ENCODE data around the gene SEL1L3.

The SEL1L3 gene

DNA sequence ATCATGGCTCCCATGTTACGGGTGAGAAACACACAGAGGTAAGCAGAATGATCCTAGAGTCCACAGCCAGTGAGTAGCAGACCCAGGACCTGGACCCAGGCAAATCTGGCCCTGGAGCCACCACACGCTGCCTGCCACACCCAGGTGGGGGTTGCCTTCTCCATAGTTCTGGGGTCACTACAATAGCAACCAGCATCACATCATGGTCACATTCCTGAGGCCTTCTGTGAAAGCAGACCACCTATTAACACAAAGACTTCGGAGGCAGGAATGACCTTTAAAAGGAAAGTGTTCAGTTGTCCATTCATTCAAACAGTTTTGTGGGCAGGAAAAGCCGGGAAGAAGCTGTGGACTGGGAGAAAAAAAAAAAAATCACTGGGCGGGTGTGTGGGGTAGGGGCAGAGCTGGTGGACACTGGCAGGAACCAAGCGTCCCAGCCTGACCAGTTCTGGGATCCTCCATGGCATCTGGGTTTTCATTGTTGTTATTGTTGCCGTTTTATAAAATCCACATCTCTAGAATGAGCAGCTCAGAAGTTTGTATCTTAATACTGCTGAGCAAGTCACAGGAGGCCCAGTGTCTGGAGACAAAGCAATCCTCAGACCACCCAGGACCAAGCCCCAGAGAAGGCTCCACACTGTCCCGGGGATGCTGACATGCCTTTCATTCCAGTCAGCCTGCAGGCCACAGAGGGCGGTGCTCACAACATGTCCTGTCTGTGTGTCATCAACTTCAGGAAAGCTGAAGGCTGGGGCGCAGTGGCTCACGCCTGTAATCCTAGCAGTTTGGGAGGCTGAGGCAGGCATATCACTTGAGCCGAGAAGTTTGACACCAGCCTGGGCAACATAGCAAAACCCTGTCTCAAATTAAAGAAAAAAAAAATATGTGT is 67.0 kb downstream of the SEL1L3 start:
- DNase-seq (ENCODE audit: extremely low read depth in 1 of 2, low read depth in 1 of 2) = no peak

GRCh38 chr4:25795091-25795490 is 67.7 kb downstream of the SEL1L3 start:
- no peak for DNase-seq (ENCODE audit: extremely low read depth in 1 of 2, low read depth in 1 of 2)

- no peak for DNase-seq (ENCODE audit: extremely low read depth in 1 of 2, low read depth in 1 of 2)
Measured at GRCh38 chr4:25792876-25793275, 69.9 kb downstream of the SEL1L3 start.

- DNase-seq (ENCODE audit: extremely low read depth in 1 of 2, low read depth in 1 of 2) = no peak
Measured at GRCh38 chr4:25792200-25792791, 70.5 kb downstream of the SEL1L3 start.

- DNase-seq (ENCODE audit: extremely low read depth in 1 of 2, low read depth in 1 of 2) = no peak
Measured at GRCh38 chr4:25790024-25790423, 72.8 kb downstream of the SEL1L3 start.

- no peak for DNase-seq (ENCODE audit: extremely low read depth in 1 of 2, low read depth in 1 of 2)
Measured at GRCh38 chr4:25788703-25789238, 74.0 kb downstream of the SEL1L3 start.

DNA sequence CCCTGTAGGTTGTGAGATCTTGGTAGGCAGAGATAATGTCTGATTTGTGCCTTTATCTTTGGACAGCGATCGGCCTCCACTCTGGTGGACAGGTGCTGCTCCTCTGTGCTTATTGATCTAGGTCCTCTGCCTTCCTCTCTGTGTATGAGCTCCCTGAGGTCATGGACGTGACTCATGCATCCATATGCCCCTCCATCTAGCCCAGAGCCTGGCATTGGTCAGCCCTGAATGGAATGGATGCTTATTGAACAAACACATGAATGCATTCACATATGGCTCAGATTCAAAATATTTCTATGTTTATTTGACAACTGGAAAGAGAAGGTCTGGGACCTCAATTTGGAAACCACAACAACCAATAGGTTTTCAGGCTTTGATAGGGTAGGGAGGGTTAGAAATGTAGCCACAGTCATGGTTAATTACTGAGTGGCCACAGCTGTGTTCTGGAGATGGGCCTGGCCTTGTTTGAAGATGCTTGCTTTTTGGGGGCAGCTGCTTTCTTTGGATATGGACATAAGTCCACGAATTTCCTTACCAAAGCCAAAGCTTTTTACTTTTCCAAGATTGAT is 76.2 kb downstream of the SEL1L3 start:
- DNase-seq (ENCODE audit: extremely low read depth in 1 of 2, low read depth in 1 of 2) = no peak

DNA sequence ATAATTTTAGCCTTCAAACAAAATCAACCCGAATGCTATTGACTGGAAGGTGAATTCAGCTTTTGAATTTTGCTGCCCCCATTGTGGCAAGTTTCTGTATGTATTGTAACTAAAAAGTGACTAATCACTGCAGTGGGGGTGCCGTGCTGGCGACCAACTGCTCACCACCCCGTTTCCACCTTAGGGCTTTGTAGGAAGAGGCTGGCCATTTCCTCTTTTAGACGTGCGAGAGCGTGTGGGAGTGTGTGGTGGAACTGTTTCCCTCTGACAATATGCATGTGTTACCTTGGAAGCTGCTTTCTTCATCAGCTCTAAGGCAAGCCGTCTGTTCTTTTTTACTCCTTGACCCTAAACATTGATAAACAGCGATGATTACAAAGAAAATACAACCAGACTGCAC is 78.8 kb downstream of the SEL1L3 start:
- DNase-seq (ENCODE audit: extremely low read depth in 1 of 2, low read depth in 1 of 2) = peak; percentile 11 to 30

- no peak for DNase-seq (ENCODE audit: extremely low read depth in 1 of 2, low read depth in 1 of 2)
Measured at GRCh38 chr4:25783126-25783525, 79.7 kb downstream of the SEL1L3 start.

DNA sequence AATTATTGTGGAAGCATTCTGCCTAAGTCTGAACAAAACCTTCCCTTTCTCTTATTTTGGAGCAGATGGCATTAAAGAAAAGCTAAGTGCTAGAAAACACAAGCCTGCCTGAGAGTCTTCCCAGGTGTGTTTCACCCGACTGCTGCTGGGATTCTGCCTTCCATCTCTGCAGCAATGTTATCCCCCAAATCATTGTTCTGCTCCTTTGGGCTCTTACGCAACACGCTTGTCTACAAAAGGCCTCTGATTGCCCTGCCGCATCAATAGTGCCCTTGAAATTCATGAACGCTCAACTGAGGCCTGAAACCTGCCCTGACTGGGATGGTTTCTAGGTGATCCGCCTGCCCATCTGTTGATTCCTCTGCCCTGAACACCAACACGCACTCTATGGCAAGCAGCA is 80.3 kb downstream of the SEL1L3 start:
- no peak for DNase-seq (ENCODE audit: extremely low read depth in 1 of 2, low read depth in 1 of 2)

DNA sequence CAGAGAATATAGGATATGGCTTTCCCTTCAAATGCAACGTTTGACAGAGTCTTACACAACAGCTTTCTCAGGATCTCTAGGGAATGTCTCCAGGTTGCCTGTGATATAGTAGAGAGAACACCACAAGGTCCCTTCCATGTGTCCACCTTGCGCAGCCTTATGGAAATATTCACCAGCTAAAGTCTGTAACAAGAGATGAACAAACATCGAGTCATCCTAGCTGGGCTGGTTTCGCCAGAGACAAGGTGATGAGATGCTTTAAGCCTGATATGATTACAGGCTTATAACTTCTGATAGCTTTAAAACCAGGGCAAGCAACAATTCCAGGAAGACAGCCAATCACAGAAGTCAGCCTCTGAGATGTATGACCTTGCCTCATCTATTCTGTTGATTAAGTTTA is 83.8 kb downstream of the SEL1L3 start:
- DNase-seq (ENCODE audit: extremely low read depth in 1 of 2, low read depth in 1 of 2) = no peak

DNA sequence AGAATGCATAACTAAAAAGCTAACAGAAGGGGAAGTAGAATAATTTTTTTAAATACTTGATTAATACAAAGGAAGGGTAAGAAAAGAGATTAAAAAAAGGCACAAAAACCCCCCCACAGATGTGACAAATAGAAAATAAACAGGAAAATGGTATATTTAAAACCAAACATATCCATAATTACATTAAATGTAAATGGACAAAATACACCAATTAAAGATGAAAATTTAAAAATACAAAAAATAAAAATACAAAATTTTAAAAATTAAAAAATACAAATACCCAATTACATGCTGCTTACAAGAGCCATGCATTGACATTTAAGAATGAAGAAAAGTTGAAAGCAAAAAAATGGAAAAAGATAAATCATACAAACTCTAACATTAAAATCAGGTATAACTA is 86.0 kb downstream of the SEL1L3 start:
- DNase-seq (ENCODE audit: extremely low read depth in 1 of 2, low read depth in 1 of 2) = no peak

DNA sequence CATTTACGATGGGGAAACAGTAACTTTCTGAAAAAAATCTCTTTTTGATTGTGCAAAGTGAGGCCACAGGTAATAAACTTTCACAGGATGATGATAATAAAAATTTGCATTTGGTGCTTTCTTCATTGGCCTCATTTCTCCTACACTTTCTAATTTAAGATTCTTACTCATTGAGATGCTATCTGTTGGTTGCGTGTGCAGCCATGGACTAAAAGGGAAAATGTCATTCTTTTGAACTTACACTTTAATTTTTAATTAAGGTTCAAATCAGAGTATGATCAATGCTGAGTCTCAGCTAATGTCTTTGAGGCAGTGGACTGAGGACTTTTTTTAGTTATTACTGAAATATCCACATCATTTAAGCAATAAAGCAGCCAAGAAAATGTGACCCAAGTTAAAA is 87.6 kb downstream of the SEL1L3 start:
- no peak for DNase-seq (ENCODE audit: extremely low read depth in 1 of 2, low read depth in 1 of 2)

GRCh38 chr4:25773358-25773757 is 89.4 kb downstream of the SEL1L3 start:
- DNase-seq (ENCODE audit: extremely low read depth in 1 of 2, low read depth in 1 of 2) = no peak

DNA sequence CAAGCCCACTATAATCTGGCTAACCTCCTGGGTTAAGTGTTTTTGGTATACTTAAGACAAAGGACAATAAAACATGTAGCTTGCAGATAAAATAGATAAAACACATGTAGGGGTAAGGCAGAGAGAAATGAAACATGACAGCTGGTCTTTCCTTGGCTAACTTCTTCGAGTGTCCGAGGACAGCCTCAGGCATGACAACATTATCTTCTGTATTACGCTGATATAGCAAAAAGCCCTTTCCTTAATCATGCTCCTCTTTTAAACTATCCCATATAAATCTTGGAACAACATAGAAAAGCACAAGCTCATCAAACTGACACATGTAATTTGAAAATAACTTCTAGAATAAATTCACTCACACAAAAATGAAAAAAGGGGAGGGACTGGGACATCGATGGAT is 91.1 kb downstream of the SEL1L3 start:
- no peak for DNase-seq (ENCODE audit: extremely low read depth in 1 of 2, low read depth in 1 of 2)

DNA sequence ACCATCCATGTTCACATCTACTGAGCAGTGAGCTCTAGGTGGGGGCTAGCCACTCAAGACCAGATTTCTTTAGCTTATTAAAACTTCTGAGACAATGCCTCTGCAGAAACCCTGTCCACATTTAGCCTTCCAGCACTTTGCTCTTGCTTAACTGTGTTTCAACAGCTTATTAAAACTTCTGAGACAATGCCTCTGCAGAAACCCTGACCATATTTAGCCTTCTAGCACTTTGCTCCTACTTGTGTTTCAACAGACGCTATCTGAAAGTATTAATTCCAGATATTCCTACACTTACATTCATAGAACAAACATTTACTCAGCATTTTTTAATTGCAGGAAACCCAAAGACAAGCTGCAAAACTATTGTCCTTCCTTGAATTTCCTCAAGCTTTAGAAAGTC is 91.9 kb downstream of the SEL1L3 start:
- no peak for DNase-seq (ENCODE audit: extremely low read depth in 1 of 2, low read depth in 1 of 2)

DNA sequence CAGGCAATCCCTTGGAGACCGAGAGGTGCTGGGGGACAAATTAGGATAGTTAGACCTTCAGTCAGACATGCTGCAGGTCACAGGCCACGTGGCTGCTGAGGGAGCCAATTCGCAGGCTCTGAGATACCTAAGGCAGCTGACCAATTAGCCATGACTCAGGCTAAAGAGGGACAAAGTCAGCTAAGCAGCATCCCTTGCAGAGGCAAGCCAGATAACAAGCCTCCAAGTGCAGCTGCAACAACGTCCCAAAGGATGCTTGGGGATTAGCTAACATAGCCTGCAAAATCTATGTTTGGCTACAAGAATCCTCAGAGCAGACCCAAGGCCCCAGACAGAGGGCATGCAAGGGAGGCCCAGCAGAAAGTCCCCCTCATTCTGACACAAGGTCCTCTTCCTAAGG is 93.5 kb downstream of the SEL1L3 start:
- no peak for DNase-seq (ENCODE audit: extremely low read depth in 1 of 2, low read depth in 1 of 2)

DNA sequence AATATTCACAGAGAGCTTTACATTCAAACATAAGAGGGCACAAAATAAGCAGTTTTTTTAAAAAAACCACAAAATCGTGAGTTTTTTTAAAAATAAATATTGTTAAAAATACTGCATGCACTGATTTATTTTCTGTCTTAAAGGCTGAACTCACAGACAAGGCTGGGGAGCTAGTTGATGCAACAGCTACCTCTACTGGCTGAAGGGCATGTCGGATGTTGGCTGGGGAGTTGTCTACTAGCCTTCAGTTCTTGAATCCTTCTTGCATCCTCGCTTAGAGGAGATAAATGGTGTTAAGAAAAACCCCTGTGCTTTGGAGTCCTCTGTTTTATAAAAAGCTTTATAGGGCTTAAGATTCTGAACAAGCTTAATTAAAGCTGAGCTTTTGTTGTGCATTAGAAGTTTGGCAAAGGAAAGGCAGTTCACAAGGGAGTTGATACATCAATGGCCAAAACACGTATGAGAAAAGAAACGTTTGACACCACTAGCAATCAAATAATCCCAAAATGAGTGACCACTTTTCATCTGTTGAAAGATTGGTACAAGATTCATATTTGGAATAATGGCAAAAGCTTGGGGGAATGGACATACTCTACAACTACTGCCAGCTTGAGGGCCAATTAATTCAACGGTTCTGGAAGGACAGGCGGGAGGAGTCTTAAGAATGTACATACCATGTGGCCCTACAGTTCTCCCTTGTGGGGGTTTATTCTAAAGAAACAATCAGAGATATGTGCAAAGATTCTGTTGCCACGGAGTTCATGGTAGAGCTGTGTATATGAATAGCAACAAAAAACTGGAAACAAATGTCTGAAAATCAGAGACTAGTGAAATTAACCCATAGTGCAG is 94.7 kb downstream of the SEL1L3 start:
- DNase-seq (ENCODE audit: extremely low read depth in 1 of 2, low read depth in 1 of 2) = no peak

- DNase-seq (ENCODE audit: extremely low read depth in 1 of 2, low read depth in 1 of 2) = no peak
Measured at GRCh38 chr4:25760518-25761157, 102.2 kb downstream of the SEL1L3 start.

GRCh38 chr4:25760048-25760447 is 102.7 kb downstream of the SEL1L3 start:
- no peak for DNase-seq (ENCODE audit: extremely low read depth in 1 of 2, low read depth in 1 of 2)

DNA sequence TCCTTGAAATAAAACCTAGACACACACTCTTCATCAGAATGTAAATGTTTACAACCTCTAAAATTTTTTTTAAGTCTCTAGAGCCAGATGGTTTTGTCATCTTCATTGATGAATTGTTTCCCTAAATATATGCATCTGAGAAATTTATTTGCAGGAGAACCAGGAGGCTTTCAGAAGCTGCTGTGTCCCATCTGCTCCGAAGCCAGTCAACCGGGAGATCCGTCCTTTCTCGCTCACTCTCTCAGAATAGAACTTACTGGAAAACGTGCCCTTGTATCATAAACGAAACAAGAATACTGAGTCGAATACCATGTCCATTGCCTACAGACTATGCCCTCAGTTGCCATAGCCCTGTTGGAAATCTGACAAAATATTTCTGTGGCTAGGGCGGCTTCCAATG is 103.7 kb downstream of the SEL1L3 start:
- DNase-seq (ENCODE audit: extremely low read depth in 1 of 2, low read depth in 1 of 2) = no peak
